Measurements from ENCODE around the gene MICALL2. TPM values are rescaled to one million over a fixed set of nuclear protein-coding genes. Genes with fewer than 3 reads are reported as not detected.

Gene MICALL2
- 6.3 TPM for polyA plus RNA-seq (ENCODE audit: insufficient read length)

DNA sequence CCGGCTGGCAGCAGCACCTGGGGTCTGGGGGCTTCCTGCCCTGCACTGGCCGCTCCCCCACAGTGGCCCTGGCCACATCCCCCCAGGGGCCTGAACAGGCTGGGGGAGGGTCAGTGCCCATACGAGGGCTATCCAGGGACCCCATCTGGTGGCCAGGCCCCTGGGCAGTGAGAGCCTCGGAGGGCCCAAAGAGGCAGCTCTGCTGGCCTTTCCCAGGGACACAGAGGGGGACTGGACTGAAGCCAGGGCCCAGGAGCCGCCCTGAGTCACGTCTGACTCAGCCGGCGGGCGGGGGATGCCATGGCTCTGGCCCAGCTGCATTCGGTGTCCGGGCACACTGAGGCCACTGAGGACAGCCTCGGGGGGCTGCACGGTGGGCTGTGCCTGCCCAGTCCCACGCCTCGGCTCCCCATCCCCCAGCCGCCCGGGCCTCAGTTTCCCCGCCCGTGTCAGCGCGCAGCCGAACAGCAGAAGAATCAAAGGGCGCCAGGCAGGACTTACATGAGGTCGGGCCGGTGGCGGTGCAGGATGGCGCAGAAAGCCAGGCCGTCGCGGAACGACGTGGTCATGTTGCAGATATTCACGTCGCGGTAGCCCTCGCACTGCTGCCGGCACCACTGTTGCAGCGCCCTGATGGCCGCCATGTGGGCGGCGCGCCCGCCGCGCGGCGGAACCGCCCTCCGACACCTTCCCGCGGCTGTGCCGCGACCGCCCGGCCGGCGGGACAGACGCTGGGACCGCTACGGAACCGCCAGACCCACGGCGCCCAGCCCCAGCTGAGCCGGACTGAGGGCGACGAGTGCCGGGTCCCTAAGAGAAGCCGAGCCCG, at the start of gene MICALL2:
Gene MICALL2, minus strand, starts transcription at position 788 of the 829 bp plus-strand sequence. Its CDS starts 144 bp downstream, at position 644.
- no peak for DNase-seq (ENCODE audit: low read depth)

GRCh38 chr7:1508277-1508758, 49.0 kb upstream of the MICALL2 start:
- no peak for DNase-seq (ENCODE audit: low read depth)

- no peak for DNase-seq (ENCODE audit: low read depth)
These were observed 46.7 kb upstream of the MICALL2 start for GRCh38 chr7:1505731-1506550.

GRCh38 chr7:1503816-1504775, 44.8 kb upstream of the MICALL2 start, which contains the start of gene INTS1:
TSS of gene INTS1 (minus strand) at chr7:1504389. CDS start at chr7:1503960, 429 bp downstream.
- DNase-seq (ENCODE audit: low read depth), result peak; percentile 81

- DNase-seq (ENCODE audit: low read depth), result no peak
These were observed 44.1 kb upstream of the MICALL2 start for GRCh38 chr7:1503390-1503789.

DNA sequence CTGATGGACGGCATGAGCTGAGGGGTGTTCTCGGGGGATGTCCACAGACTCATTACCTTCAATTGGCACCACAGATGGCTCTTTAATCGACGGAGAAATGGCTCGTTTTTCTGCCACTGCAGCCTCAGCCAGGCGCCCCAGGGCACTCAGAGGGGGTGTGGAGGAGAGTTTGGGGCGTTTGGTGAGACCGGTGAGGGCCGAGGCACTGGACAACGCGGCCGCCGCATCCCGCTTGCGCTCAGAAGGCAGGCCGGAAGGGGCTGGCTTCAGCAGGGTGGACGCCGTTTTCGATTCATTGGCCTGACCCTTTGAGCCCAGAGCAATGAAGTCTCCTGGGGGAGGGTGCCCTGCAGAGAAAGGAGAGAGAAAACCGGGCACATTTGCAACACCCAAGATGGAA, 43.6 kb upstream of the MICALL2 start:
- no peak for DNase-seq (ENCODE audit: low read depth)

DNA sequence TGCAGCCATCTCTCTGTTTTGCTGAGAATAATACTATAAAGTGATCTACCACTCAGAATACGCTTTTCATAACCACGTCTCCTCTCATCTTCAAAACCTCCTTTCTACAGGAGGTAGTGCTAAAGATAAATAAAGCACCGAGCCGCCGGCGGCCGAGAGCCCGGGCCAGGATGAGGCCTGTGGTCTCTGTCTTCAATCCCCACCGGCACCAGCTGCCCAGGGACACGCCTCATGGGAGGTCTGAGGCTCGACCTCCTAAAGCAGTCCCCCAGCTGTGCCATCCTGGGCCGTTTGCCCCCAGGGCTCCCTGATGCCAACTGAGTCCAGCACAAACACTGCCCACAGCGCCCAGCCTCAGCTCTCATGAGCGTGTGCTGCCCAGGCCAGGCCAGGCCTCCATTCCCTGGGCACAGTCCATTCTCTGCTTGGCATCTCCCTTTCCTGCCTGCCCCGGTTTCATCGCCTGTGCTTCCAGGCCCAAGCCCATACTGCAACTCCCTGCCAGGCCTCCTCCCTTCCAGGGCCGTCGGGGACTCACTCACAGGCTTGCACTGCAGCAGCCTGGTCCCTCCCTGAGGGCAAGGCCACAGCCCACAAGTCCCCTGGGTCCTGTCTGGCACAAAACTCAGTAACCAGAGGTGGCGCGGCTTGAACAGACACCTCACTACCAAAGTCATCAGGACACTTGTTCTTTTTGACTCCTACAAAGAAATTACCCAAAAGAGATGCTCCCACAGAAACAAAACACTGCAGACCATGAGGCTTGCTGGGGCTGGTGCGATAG, 42.4 kb upstream of the MICALL2 start:
- no peak for DNase-seq (ENCODE audit: low read depth)

- DNase-seq (ENCODE audit: low read depth), result no peak
These were observed 41.0 kb upstream of the MICALL2 start for GRCh38 chr7:1500064-1500807.

- DNase-seq (ENCODE audit: low read depth), result no peak
These were observed 40.2 kb upstream of the MICALL2 start for GRCh38 chr7:1499367-1500029.

- DNase-seq (ENCODE audit: low read depth), result no peak
These were observed 39.4 kb upstream of the MICALL2 start for GRCh38 chr7:1498370-1499305.

DNA sequence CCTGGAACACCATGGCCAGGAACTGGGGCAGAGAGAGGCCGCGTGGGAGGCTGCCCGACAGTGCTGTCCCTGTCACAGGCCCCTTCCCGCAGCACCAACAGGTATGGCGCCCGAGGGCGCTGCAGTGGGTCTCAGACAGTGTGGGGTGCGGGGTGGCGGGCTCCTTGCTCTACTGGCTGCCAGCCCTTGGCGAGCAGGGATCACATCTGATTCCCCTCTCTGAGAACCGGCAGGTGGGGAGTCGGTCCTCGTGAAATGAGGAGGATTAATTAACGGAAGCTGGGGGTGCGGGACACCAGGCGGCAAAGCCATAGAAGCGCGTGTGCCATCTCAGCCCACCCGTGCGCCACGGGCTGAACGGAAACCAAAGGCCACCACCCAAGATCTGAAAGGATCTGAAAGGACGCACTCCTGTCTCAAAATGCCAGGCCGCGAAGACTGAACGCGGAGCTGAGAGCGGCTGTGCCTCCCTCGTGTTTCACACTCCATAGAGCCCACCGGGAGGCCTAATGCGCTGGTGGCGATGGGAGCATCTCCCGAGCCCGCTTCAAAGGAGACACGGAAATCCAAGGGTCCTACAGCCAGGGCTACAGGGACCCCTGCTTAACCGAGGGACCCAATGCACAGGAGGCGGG, 38.1 kb upstream of the MICALL2 start:
- DNase-seq (ENCODE audit: low read depth), result no peak

- no peak for DNase-seq (ENCODE audit: low read depth)
These were observed 37.4 kb upstream of the MICALL2 start for GRCh38 chr7:1496531-1497292.

DNA sequence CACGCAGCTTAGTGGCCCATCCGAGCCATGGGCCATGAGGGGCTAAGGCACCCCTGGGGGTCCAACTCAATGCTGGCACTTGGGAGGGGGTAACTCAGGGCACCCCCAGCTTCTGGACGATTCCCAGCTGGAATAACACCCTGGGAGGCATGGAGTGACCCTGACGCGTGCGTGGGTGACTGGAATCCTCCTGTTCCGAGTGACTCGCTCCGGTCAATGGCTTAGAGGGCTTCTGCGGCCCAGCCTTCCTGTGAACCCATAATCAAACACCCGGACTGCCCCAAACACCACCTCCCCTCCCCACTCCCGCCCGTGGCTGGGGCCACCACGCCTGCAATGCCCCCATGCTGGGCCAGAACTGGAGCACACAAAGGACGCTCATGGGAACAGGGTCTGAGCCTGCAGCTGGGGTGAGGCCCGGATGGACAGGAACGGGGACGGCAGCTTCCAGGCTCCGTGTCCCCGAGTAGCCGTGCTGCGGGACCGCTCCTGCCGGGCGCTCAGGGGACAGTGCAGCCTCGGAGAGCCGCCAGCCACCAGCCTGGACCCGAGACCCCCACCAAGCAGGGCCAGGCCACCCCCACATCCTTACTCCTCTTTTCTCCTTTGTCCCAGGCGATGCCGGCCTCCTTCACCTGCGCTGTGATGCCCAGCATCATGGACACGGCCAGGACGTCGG, 36.4 kb upstream of the MICALL2 start:
- no peak for DNase-seq (ENCODE audit: low read depth)

DNA sequence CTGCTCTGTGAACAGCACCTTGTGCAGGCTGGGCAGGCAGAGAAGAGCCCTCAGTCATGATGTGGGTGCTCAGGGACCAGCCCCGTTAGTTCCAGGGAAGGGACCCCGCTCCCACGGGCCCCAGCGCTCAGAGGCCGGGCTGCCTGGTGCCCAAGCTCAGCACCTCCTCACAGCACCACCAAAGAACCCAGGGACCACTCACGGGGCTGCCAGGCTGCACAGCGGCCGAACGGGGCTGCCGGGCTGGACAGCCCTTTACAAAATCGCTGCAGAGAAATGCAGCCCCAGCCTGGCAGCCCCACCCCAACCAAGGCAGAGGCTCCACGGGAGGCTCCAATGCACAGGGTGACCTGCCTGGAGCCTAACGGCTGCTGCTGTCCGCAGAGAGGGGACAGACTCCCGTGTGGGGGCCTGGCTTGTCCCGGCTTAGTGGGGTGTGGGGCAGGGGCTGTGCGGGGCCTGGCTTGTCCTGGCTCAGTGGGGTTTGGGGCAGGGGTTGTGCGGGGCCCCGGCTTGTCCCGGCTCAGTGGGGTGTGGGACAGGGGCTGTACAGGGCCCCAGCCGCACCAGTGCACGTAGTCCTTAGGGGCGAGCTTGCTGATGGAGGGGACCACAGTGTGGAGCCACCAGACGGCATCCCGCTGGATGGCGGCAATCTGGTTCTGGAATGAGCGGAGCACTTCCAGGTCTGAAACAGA, 35.7 kb upstream of the MICALL2 start:
- DNase-seq (ENCODE audit: low read depth), result no peak

DNA sequence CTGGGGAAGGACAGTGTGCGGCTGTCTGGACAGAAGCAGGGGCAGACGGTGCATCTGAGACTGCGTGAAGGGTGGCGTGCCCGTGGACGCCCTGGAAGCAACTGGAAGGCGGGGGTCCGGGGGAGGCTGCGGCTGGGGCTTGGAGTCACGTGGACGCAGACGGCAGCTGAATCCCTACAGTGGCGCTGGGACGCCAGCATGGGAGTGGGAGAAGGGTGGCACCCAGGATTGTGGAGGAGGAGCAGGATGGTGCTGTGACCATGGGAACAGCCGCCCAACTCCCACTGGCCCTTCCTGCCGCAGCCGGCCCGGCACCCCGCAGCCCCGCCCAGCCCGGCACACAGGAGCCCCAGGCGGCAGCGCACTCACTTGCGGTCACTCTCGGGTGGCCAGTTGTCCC, 35.2 kb upstream of the MICALL2 start:
- DNase-seq (ENCODE audit: low read depth), result no peak

GRCh38 chr7:1493571-1493970, 34.3 kb upstream of the MICALL2 start:
- DNase-seq (ENCODE audit: low read depth), result no peak
